ENCODE results near the gene CCDC40.
"Not testable (repeated sequence)": the region's sequence is repeated elsewhere in the genome, so short reads cannot be mapped to it uniquely, and the experiment has no call there.

Gene CCDC40

GRCh38 chr17:80082403-80083135 is 46.1 kb downstream of the CCDC40 start:
- no peaks in the 10 kb centered on the region for H3K4me1 ChIP-seq (ENCODE audit: control insufficient read depth, insufficient read depth, low read length)
- H3K4me3 ChIP-seq (ENCODE audit: insufficient read depth, low read depth, low read length): no peak overlapping the region
- 39 to 42% methylated on average over 20 of the region's 20 CpGs for WGBS, 2 experiments
- H3K9me3 ChIP-seq (ENCODE audit: control insufficient read depth, low read length): no peaks in the 10 kb centered on the region
- H3K36me3 ChIP-seq (ENCODE audit: control insufficient read depth, insufficient read depth, low read length): no peaks in the 10 kb centered on the region
- no peaks in the 10 kb centered on the region for H3K27me3 ChIP-seq (ENCODE audit: control insufficient read depth, insufficient read depth, low read length, poor library complexity, severe bottlenecking)
- H3K27ac ChIP-seq (ENCODE audit: insufficient read depth, low read depth, low read length, poor library complexity, severe bottlenecking): no peak overlapping the region

- Histone ChIP-seq H3K4me3 (ENCODE audit: insufficient read depth, low read depth, low read length) (no peak overlapping the region), H3K36me3 (ENCODE audit: control insufficient read depth, insufficient read depth, low read length) (no peaks in the 10 kb centered on the region), H3K4me1 (ENCODE audit: control insufficient read depth, insufficient read depth, low read length) (no peaks in the 10 kb centered on the region), H3K27ac (ENCODE audit: insufficient read depth, low read depth, low read length, poor library complexity, severe bottlenecking) (no peak overlapping the region), H3K9me3 (ENCODE audit: control insufficient read depth, low read length) (no peaks in the 10 kb centered on the region), H3K27me3 (ENCODE audit: control insufficient read depth, insufficient read depth, low read length, poor library complexity, severe bottlenecking) (no peaks in the 10 kb centered on the region)
- 87 to 90% methylated on average over 13 of the region's 13 CpGs for WGBS, 2 experiments
Observed at GRCh38 chr17:80083136-80083661, 46.8 kb downstream of the CCDC40 start.

- H3K4me3 ChIP-seq (ENCODE audit: insufficient read depth, low read depth, low read length): no peak overlapping the region
- no peaks in the 10 kb centered on the region for H3K9me3 ChIP-seq (ENCODE audit: control insufficient read depth, low read length)
- H3K36me3 ChIP-seq (ENCODE audit: control insufficient read depth, insufficient read depth, low read length): no peaks in the 10 kb centered on the region
- H3K27me3 ChIP-seq (ENCODE audit: control insufficient read depth, insufficient read depth, low read length, poor library complexity, severe bottlenecking): no peaks in the 10 kb centered on the region
- H3K4me1 ChIP-seq (ENCODE audit: control insufficient read depth, insufficient read depth, low read length): no peaks in the 10 kb centered on the region
- 94 to 95% methylated on average over 15 of the region's 15 CpGs for WGBS, 2 experiments
- no peak overlapping the region for H3K27ac ChIP-seq (ENCODE audit: insufficient read depth, low read depth, low read length, poor library complexity, severe bottlenecking)
Observed at GRCh38 chr17:80084773-80085172, 48.3 kb downstream of the CCDC40 start.

GRCh38 chr17:80086081-80086480 is 49.6 kb downstream of the CCDC40 start:
- Histone ChIP-seq H3K4me1 (ENCODE audit: control insufficient read depth, insufficient read depth, low read length) (no peaks in the 10 kb centered on the region), H3K27ac (ENCODE audit: insufficient read depth, low read depth, low read length, poor library complexity, severe bottlenecking) (no peak overlapping the region), H3K4me3 (ENCODE audit: insufficient read depth, low read depth, low read length) (no peak overlapping the region), H3K27me3 (ENCODE audit: control insufficient read depth, insufficient read depth, low read length, poor library complexity, severe bottlenecking) (no peaks in the 10 kb centered on the region), H3K36me3 (ENCODE audit: control insufficient read depth, insufficient read depth, low read length) (no peaks in the 10 kb centered on the region), H3K9me3 (ENCODE audit: control insufficient read depth, low read length) (no peaks in the 10 kb centered on the region)
- WGBS, 2 experiments: 88 to 89% methylated on average over 17 of the region's 17 CpGs

- no peaks in the 10 kb centered on the region for H3K36me3 ChIP-seq (ENCODE audit: control insufficient read depth, insufficient read depth, low read length)
- WGBS, 2 experiments: 85 to 86% methylated on average over 11 of the region's 11 CpGs
- no peaks in the 10 kb centered on the region for H3K27me3 ChIP-seq (ENCODE audit: control insufficient read depth, insufficient read depth, low read length, poor library complexity, severe bottlenecking)
- no peaks in the 10 kb centered on the region for H3K9me3 ChIP-seq (ENCODE audit: control insufficient read depth, low read length)
- no peak overlapping the region for H3K27ac ChIP-seq (ENCODE audit: insufficient read depth, low read depth, low read length, poor library complexity, severe bottlenecking)
- H3K4me1 ChIP-seq (ENCODE audit: control insufficient read depth, insufficient read depth, low read length): no peaks in the 10 kb centered on the region
- H3K4me3 ChIP-seq (ENCODE audit: insufficient read depth, low read depth, low read length): no peak overlapping the region
Observed at GRCh38 chr17:80086616-80087015, 50.2 kb downstream of the CCDC40 start.

- WGBS, 2 experiments: 86 to 87% methylated on average over 34 of the region's 34 CpGs
- H3K27ac ChIP-seq (ENCODE audit: insufficient read depth, low read depth, low read length, poor library complexity, severe bottlenecking): no peak overlapping the region
- no peak overlapping the region for H3K4me3 ChIP-seq (ENCODE audit: insufficient read depth, low read depth, low read length)
- H3K27me3 ChIP-seq (ENCODE audit: control insufficient read depth, insufficient read depth, low read length, poor library complexity, severe bottlenecking): no peaks in the 10 kb centered on the region
- no peaks in the 10 kb centered on the region for H3K36me3 ChIP-seq (ENCODE audit: control insufficient read depth, insufficient read depth, low read length)
- H3K4me1 ChIP-seq (ENCODE audit: control insufficient read depth, insufficient read depth, low read length): no peaks in the 10 kb centered on the region
- H3K9me3 ChIP-seq (ENCODE audit: control insufficient read depth, low read length): no peaks in the 10 kb centered on the region
Observed at GRCh38 chr17:80087346-80088265, 51.2 kb downstream of the CCDC40 start.

- Histone ChIP-seq H3K27me3 (ENCODE audit: control insufficient read depth, insufficient read depth, low read length, poor library complexity, severe bottlenecking) (no peaks in the 10 kb centered on the region), H3K4me1 (ENCODE audit: control insufficient read depth, insufficient read depth, low read length) (no peaks in the 10 kb centered on the region), H3K9me3 (ENCODE audit: control insufficient read depth, low read length) (no peaks in the 10 kb centered on the region), H3K36me3 (ENCODE audit: control insufficient read depth, insufficient read depth, low read length) (no peaks in the 10 kb centered on the region), H3K4me3 (ENCODE audit: insufficient read depth, low read depth, low read length) (no peak overlapping the region), H3K27ac (ENCODE audit: insufficient read depth, low read depth, low read length, poor library complexity, severe bottlenecking) (no peak overlapping the region)
- 96% methylated on average over 16 of the region's 16 CpGs for WGBS, 2 experiments
Observed at GRCh38 chr17:80089762-80090161, 53.3 kb downstream of the CCDC40 start.

- not testable (repeated sequence) for H3K9me3 ChIP-seq (ENCODE audit: control insufficient read depth, low read length); H3K27ac ChIP-seq (ENCODE audit: insufficient read depth, low read depth, low read length, poor library complexity, severe bottlenecking); H3K27me3 ChIP-seq (ENCODE audit: control insufficient read depth, insufficient read depth, low read length, poor library complexity, severe bottlenecking); H3K4me3 ChIP-seq (ENCODE audit: insufficient read depth, low read depth, low read length); H3K4me1 ChIP-seq (ENCODE audit: control insufficient read depth, insufficient read depth, low read length); H3K36me3 ChIP-seq (ENCODE audit: control insufficient read depth, insufficient read depth, low read length)
- 91 to 93% methylated on average over 44 of the region's 44 CpGs for WGBS, 2 experiments
Observed at GRCh38 chr17:80090164-80090563, 53.7 kb downstream of the CCDC40 start.

- H3K27me3 ChIP-seq (ENCODE audit: control insufficient read depth, insufficient read depth, low read length, poor library complexity, severe bottlenecking): no peaks in the 10 kb centered on the region
- no peaks in the 10 kb centered on the region for H3K4me1 ChIP-seq (ENCODE audit: control insufficient read depth, insufficient read depth, low read length)
- no peaks in the 10 kb centered on the region for H3K36me3 ChIP-seq (ENCODE audit: control insufficient read depth, insufficient read depth, low read length)
- H3K27ac ChIP-seq (ENCODE audit: insufficient read depth, low read depth, low read length, poor library complexity, severe bottlenecking): no peak overlapping the region
- no peaks in the 10 kb centered on the region for H3K9me3 ChIP-seq (ENCODE audit: control insufficient read depth, low read length)
- 78 to 83% methylated on average over 4 of the region's 4 CpGs for WGBS, 2 experiments
- no peak overlapping the region for H3K4me3 ChIP-seq (ENCODE audit: insufficient read depth, low read depth, low read length)
Observed at GRCh38 chr17:80091376-80091775, 54.9 kb downstream of the CCDC40 start.

- H3K4me1 ChIP-seq (ENCODE audit: control insufficient read depth, insufficient read depth, low read length): no peaks in the 10 kb centered on the region
- H3K9me3 ChIP-seq (ENCODE audit: control insufficient read depth, low read length): no peaks in the 10 kb centered on the region
- H3K27me3 ChIP-seq (ENCODE audit: control insufficient read depth, insufficient read depth, low read length, poor library complexity, severe bottlenecking): no peaks in the 10 kb centered on the region
- H3K27ac ChIP-seq (ENCODE audit: insufficient read depth, low read depth, low read length, poor library complexity, severe bottlenecking): no peak overlapping the region
- WGBS, 2 experiments: 92 to 95% methylated on average over 8 of the region's 8 CpGs
- H3K4me3 ChIP-seq (ENCODE audit: insufficient read depth, low read depth, low read length): no peak overlapping the region
- no peaks in the 10 kb centered on the region for H3K36me3 ChIP-seq (ENCODE audit: control insufficient read depth, insufficient read depth, low read length)
Observed at GRCh38 chr17:80092959-80093358, 56.5 kb downstream of the CCDC40 start.

Data from ectodermal cell (in vitro differentiated cells).